ENCODE data around the gene HYI.

The HYI gene

GRCh38 chr1:43438576-43438952, 15.2 kb downstream of the HYI start:
- H3K36me3 ChIP-seq (ENCODE audit: control insufficient read depth, insufficient read depth, low read length) = peaks cover 6% of the 10 kb centered on the region
- H3K27me3 ChIP-seq (ENCODE audit: insufficient read depth, low read length, poor library complexity) = no peaks in the 10 kb centered on the region
- no peak overlapping the region for H4K8ac ChIP-seq (ENCODE audit: low read depth, low read length)
- no peak overlapping the region for H3K56ac ChIP-seq (ENCODE audit: low read length)
- H3K4me2 ChIP-seq (ENCODE audit: low read length) = no peak overlapping the region
- no peaks in the 10 kb centered on the region for H3K4me1 ChIP-seq (ENCODE audit: control insufficient read depth, low read depth, low read length)
- no peak overlapping the region for H2BK5ac ChIP-seq (ENCODE audit: low read length)
- no peaks in the 10 kb centered on the region for H3K79me1 ChIP-seq (ENCODE audit: low read length)
- H2AK5ac ChIP-seq (ENCODE audit: low read length) = no peak overlapping the region
- DNase-seq = no peak
- no CpG with 5 or more reads among the region's 8 CpGs for WGBS (ENCODE audit: extremely low coverage, insufficient coverage, low lambda C conversion rate)
- no peak overlapping the region for H3K27ac ChIP-seq (ENCODE audit: low read depth, low read length)
- no peak overlapping the region for H2BK15ac ChIP-seq (replicated peaks; ENCODE audit: low read depth)
- no peak overlapping the region for H4K5ac ChIP-seq (ENCODE audit: low read length)
- no peak overlapping the region for H3K9ac ChIP-seq (ENCODE audit: low read length)
- H3K4ac ChIP-seq (ENCODE audit: low read depth, low read length) = no peak overlapping the region
- H3K79me2 ChIP-seq (ENCODE audit: control insufficient read depth, insufficient read depth, low read length) = no peaks in the 10 kb centered on the region
- no peak overlapping the region for H2BK120ac ChIP-seq (ENCODE audit: low read depth, low read length)
- no peak overlapping the region for H3K23ac ChIP-seq (ENCODE audit: low read length)
- no peak overlapping the region for H3K4me3 ChIP-seq (ENCODE audit: low read length)
- no peak overlapping the region for H3K18ac ChIP-seq (ENCODE audit: low read length)

GRCh38 chr1:43438006-43438405, 15.7 kb downstream of the HYI start:
- no peak for DNase-seq
- H2BK5ac ChIP-seq (ENCODE audit: low read length) = no peak overlapping the region
- peaks cover 6% of the 10 kb centered on the region for H3K36me3 ChIP-seq (ENCODE audit: control insufficient read depth, insufficient read depth, low read length)
- H4K8ac ChIP-seq (ENCODE audit: low read depth, low read length) = no peak overlapping the region
- WGBS (ENCODE audit: extremely low coverage, insufficient coverage, low lambda C conversion rate) = no CpG with 5 or more reads among the region's 3 CpGs
- no peak overlapping the region for H2BK15ac ChIP-seq (replicated peaks; ENCODE audit: low read depth)
- no peaks in the 10 kb centered on the region for H3K4me1 ChIP-seq (ENCODE audit: control insufficient read depth, low read depth, low read length)
- no peak overlapping the region for H3K4me3 ChIP-seq (ENCODE audit: low read length)
- H3K23ac ChIP-seq (ENCODE audit: low read length) = no peak overlapping the region
- no peak overlapping the region for H3K18ac ChIP-seq (ENCODE audit: low read length)
- no peak overlapping the region for H3K56ac ChIP-seq (ENCODE audit: low read length)
- no peak overlapping the region for H3K4me2 ChIP-seq (ENCODE audit: low read length)
- H3K27ac ChIP-seq (ENCODE audit: low read depth, low read length) = no peak overlapping the region
- no peaks in the 10 kb centered on the region for H3K79me2 ChIP-seq (ENCODE audit: control insufficient read depth, insufficient read depth, low read length)
- no peak overlapping the region for H3K9ac ChIP-seq (ENCODE audit: low read length)
- no peaks in the 10 kb centered on the region for H3K27me3 ChIP-seq (ENCODE audit: insufficient read depth, low read length, poor library complexity)
- H2AK5ac ChIP-seq (ENCODE audit: low read length) = no peak overlapping the region
- no peak overlapping the region for H3K4ac ChIP-seq (ENCODE audit: low read depth, low read length)
- no peak overlapping the region for H2BK120ac ChIP-seq (ENCODE audit: low read depth, low read length)
- H4K5ac ChIP-seq (ENCODE audit: low read length) = no peak overlapping the region
- no peaks in the 10 kb centered on the region for H3K79me1 ChIP-seq (ENCODE audit: low read length)

GRCh38 chr1:43437031-43437973, 16.4 kb downstream of the HYI start:
- H3K9ac ChIP-seq (ENCODE audit: low read length) = no peak overlapping the region
- no peak overlapping the region for H3K23ac ChIP-seq (ENCODE audit: low read length)
- no peak overlapping the region for H3K27ac ChIP-seq (ENCODE audit: low read depth, low read length)
- H3K79me2 ChIP-seq (ENCODE audit: control insufficient read depth, insufficient read depth, low read length) = no peaks in the 10 kb centered on the region
- no CpG with 5 or more reads among the region's 20 CpGs for WGBS (ENCODE audit: extremely low coverage, insufficient coverage, low lambda C conversion rate)
- no peak overlapping the region for H3K56ac ChIP-seq (ENCODE audit: low read length)
- no peak overlapping the region for H2AK5ac ChIP-seq (ENCODE audit: low read length)
- no peaks in the 10 kb centered on the region for H3K27me3 ChIP-seq (ENCODE audit: insufficient read depth, low read length, poor library complexity)
- no peak overlapping the region for H3K4me2 ChIP-seq (ENCODE audit: low read length)
- no peaks in the 10 kb centered on the region for H3K79me1 ChIP-seq (ENCODE audit: low read length)
- H4K5ac ChIP-seq (ENCODE audit: low read length) = no peak overlapping the region
- no peak overlapping the region for H2BK120ac ChIP-seq (ENCODE audit: low read depth, low read length)
- no peak overlapping the region for H3K18ac ChIP-seq (ENCODE audit: low read length)
- H3K36me3 ChIP-seq (ENCODE audit: control insufficient read depth, insufficient read depth, low read length) = peaks cover 10% of the 10 kb centered on the region
- H3K4me3 ChIP-seq (ENCODE audit: low read length) = no peak overlapping the region
- H2BK15ac ChIP-seq (replicated peaks; ENCODE audit: low read depth) = no peak overlapping the region
- no peaks in the 10 kb centered on the region for H3K4me1 ChIP-seq (ENCODE audit: control insufficient read depth, low read depth, low read length)
- no peak overlapping the region for H3K4ac ChIP-seq (ENCODE audit: low read depth, low read length)
- H2BK5ac ChIP-seq (ENCODE audit: low read length) = no peak overlapping the region
- no peak overlapping the region for H4K8ac ChIP-seq (ENCODE audit: low read depth, low read length)
- no peak for DNase-seq

GRCh38 chr1:43436371-43436770, 17.4 kb downstream of the HYI start:
- Histone ChIP-seq H4K5ac (ENCODE audit: low read length) (no peak overlapping the region), H3K27me3 (ENCODE audit: insufficient read depth, low read length, poor library complexity) (no peaks in the 10 kb centered on the region), H2BK120ac (ENCODE audit: low read depth, low read length) (no peak overlapping the region), H3K4ac (ENCODE audit: low read depth, low read length) (no peak overlapping the region), H2BK5ac (ENCODE audit: low read length) (no peak overlapping the region), H3K4me3 (ENCODE audit: low read length) (no peak overlapping the region), H3K23ac (ENCODE audit: low read length) (no peak overlapping the region), H3K27ac (ENCODE audit: low read depth, low read length) (no peak overlapping the region), H3K4me2 (ENCODE audit: low read length) (no peak overlapping the region), H3K4me1 (ENCODE audit: control insufficient read depth, low read depth, low read length) (no peaks in the 10 kb centered on the region), H3K18ac (ENCODE audit: low read length) (no peak overlapping the region), H3K79me2 (ENCODE audit: control insufficient read depth, insufficient read depth, low read length) (no peaks in the 10 kb centered on the region), H3K79me1 (ENCODE audit: low read length) (no peaks in the 10 kb centered on the region), H4K8ac (ENCODE audit: low read depth, low read length) (no peak overlapping the region), H3K36me3 (ENCODE audit: control insufficient read depth, insufficient read depth, low read length) (peaks cover 13% of the 10 kb centered on the region), H2BK15ac (replicated peaks; ENCODE audit: low read depth) (no peak overlapping the region), H3K56ac (ENCODE audit: low read length) (no peak overlapping the region), H3K9ac (ENCODE audit: low read length) (no peak overlapping the region), H2AK5ac (ENCODE audit: low read length) (no peak overlapping the region)
- DNase-seq = no peak
- WGBS (ENCODE audit: extremely low coverage, insufficient coverage, low lambda C conversion rate) = no CpG with 5 or more reads among the region's 3 CpGs

- H3K4me1 ChIP-seq (ENCODE audit: control insufficient read depth, low read depth, low read length) = no peaks in the 10 kb centered on the region
- no peak overlapping the region for H2BK120ac ChIP-seq (ENCODE audit: low read depth, low read length)
- no peaks in the 10 kb centered on the region for H3K27me3 ChIP-seq (ENCODE audit: insufficient read depth, low read length, poor library complexity)
- no peak overlapping the region for H3K9ac ChIP-seq (ENCODE audit: low read length)
- no peak overlapping the region for H3K4me2 ChIP-seq (ENCODE audit: low read length)
- H3K56ac ChIP-seq (ENCODE audit: low read length) = no peak overlapping the region
- H3K4me3 ChIP-seq (ENCODE audit: low read length) = no peak overlapping the region
- no peaks in the 10 kb centered on the region for H3K79me2 ChIP-seq (ENCODE audit: control insufficient read depth, insufficient read depth, low read length)
- H4K5ac ChIP-seq (ENCODE audit: low read length) = no peak overlapping the region
- no peak overlapping the region for H3K23ac ChIP-seq (ENCODE audit: low read length)
- H3K18ac ChIP-seq (ENCODE audit: low read length) = no peak overlapping the region
- H2BK15ac ChIP-seq (replicated peaks; ENCODE audit: low read depth) = no peak overlapping the region
- no peak overlapping the region for H2AK5ac ChIP-seq (ENCODE audit: low read length)
- no CpG with 5 or more reads among the region's 14 CpGs for WGBS (ENCODE audit: extremely low coverage, insufficient coverage, low lambda C conversion rate)
- H3K4ac ChIP-seq (ENCODE audit: low read depth, low read length) = no peak overlapping the region
- peaks cover 14% of the 10 kb centered on the region for H3K36me3 ChIP-seq (ENCODE audit: control insufficient read depth, insufficient read depth, low read length)
- no peak overlapping the region for H3K27ac ChIP-seq (ENCODE audit: low read depth, low read length)
- H3K79me1 ChIP-seq (ENCODE audit: low read length) = no peaks in the 10 kb centered on the region
- H2BK5ac ChIP-seq (ENCODE audit: low read length) = no peak overlapping the region
- H4K8ac ChIP-seq (ENCODE audit: low read depth, low read length) = no peak overlapping the region
- DNase-seq = peak; percentile 45
These were observed 18.3 kb downstream of the HYI start for GRCh38 chr1:43435146-43436145.
